ENCODE measurements around the gene SCUBE1. TPM values are rescaled to one million over a fixed set of nuclear protein-coding genes. Genes with fewer than 3 reads are reported as not detected.

SCUBE1 gene
- total RNA-seq, 4 donors from 2014 or later: 33.3 to 109 (median 66.3) TPM

DNA sequence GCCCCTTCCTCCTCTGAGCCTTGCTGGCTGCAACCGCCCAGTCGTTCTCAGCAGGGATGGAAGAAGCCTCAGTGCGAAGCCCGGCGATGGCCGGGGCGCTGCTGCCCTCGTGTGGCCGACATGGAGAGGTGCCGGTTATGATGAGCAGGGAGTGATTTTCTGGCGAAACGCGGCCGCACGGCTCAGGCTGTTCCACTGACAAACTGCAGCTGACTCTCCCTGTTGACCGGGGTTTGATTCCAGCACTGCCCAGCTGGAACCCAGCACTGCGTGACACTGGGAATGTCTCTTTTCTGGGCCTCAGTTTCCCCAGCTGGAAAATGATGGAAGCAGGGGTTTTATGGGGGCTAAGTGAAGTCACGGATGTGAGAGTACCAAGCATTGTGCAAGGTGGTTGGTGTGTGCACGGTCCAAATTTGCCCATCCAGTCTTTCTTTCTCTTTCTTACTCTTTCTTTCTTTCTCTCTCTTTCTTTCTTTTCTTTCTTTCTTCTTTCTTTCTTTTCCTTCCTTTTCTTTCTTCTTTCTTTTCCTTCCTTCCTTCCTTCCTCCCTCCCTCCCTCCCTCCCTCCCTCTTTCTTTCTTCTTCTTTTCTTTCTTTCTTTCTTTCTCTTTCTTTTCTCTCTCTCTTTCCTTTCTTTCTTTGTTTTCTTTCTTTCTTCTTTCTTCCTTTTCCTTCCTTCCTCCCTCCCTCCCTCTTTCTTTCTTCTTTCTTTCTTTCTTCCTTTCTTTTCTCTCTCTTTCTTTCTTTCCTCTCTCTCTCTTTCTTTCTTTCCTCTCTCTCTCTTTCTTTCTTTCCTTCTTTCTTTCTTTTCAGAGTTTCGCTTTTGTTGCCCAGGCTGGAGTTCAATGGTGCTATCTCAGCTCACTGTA, 42.8 kb upstream of the SCUBE1 start:
- 5% methylated on average over 20 of the region's 20 CpGs for WGBS
- H3K4me1 ChIP-seq: peaks cover 5 to 15% (median 10%) of the 10 kb centered on the region in 4 donors
- H3K4me3 ChIP-seq: no peak overlapping the region
- H3K27me3 ChIP-seq: peaks cover 0 to 27% (median 0%) of the 10 kb centered on the region in 4 donors
- no peaks in the 10 kb centered on the region for H3K9me3 ChIP-seq
- intact Hi-C loops (cut with DNase I): loop anchor here (2.0 to 10.0 kb wide), 2 partner anchors 111 to 439 kb away; no protein-coding TSS in a partner anchor
- H3K36me3 ChIP-seq: no peaks in the 10 kb centered on the region
- TF ChIP-seq EP300 (IDR thresholded peaks at IDR 0.05): no peak
- TF ChIP-seq POLR2A (IDR thresholded peaks at IDR 0.05; ENCODE audit: low read depth): no peak
- TF ChIP-seq CTCF (IDR thresholded peaks at IDR 0.05): peak; percentile 88 to 98 (median 90)
- no peak for TF ChIP-seq POLR2AphosphoS5 (IDR thresholded peaks at IDR 0.05)
- DNase-seq (ENCODE audit: extremely low spot score): no peak
- H3K27ac ChIP-seq (replicated peaks in 1 of 4): no peak overlapping the region

- TF ChIP-seq POLR2A (IDR thresholded peaks at IDR 0.05; ENCODE audit: low read depth): no peak
- no peak for TF ChIP-seq CTCF (IDR thresholded peaks at IDR 0.05)
- no peak for TF ChIP-seq POLR2AphosphoS5 (IDR thresholded peaks at IDR 0.05)
- TF ChIP-seq EP300 (IDR thresholded peaks at IDR 0.05): no peak
- no peak overlapping the region for H3K27ac ChIP-seq (replicated peaks in 1 of 4)
- H3K27me3 ChIP-seq: peaks cover 0 to 27% (median 0%) of the 10 kb centered on the region in 4 donors
- WGBS: 54% methylated on average over 5 of the region's 5 CpGs
- no peak overlapping the region for H3K4me3 ChIP-seq
- no peaks in the 10 kb centered on the region for H3K36me3 ChIP-seq
- DNase-seq (ENCODE audit: extremely low spot score): no peak
- intact Hi-C loops (cut with DNase I): loop anchor here (2.0 to 10.0 kb wide), 2 partner anchors 110 to 440 kb away; no protein-coding TSS in a partner anchor
- peaks cover 5 to 15% (median 10%) of the 10 kb centered on the region in 4 donors for H3K4me1 ChIP-seq
- no peaks in the 10 kb centered on the region for H3K9me3 ChIP-seq
These were observed 41.7 kb upstream of the SCUBE1 start for GRCh38 chr22:43384863-43385262.

DNA sequence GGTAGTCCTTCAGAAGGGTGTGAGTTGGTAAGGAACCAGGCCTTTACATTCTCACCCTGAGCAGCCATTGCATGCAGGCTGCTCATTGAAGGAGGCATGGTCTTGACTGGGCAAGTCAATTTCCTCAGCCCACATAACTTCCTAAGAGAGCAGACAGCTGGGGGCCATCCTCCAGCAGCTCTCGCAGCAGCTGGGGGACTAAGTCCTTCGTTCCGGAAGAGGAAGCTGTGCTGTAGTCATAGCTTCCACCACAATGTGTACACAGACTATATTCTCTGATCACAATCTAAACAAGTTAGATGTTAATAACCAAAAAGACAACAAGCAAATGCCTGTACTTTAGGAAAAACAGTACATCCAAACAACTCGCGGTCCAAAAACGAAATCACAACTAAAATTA, 38.5 kb upstream of the SCUBE1 start:
- Histone ChIP-seq H3K27ac (replicated peaks in 1 of 4) (no peak overlapping the region), H3K4me3 (no peak overlapping the region), H3K4me1 (peaks cover 0 to 28% (median 24%) of the 10 kb centered on the region in 4 donors), H3K27me3 (peaks cover 0 to 12% (median 0%) of the 10 kb centered on the region in 4 donors), H3K36me3 (no peaks in the 10 kb centered on the region), H3K9me3 (no peaks in the 10 kb centered on the region)
- TF ChIP-seq POLR2AphosphoS5 (IDR thresholded peaks at IDR 0.05) (no peak), CTCF (IDR thresholded peaks at IDR 0.05) (no peak), POLR2A (IDR thresholded peaks at IDR 0.05; ENCODE audit: low read depth) (no peak), EP300 (IDR thresholded peaks at IDR 0.05) (no peak)
- DNase-seq (ENCODE audit: extremely low spot score): no peak
- intact Hi-C loops (cut with DNase I): loop anchor here (10.0 kb wide), 1 partner anchor 443 kb away; no protein-coding TSS in a partner anchor
- WGBS: 54% methylated on average over 6 of the region's 6 CpGs

GRCh38 chr22:43377896-43378704, 34.9 kb upstream of the SCUBE1 start:
- 49% methylated on average over 8 of the region's 8 CpGs for WGBS
- TF ChIP-seq CTCF (IDR thresholded peaks at IDR 0.05) (no peak), EP300 (IDR thresholded peaks at IDR 0.05) (no peak), POLR2AphosphoS5 (IDR thresholded peaks at IDR 0.05) (no peak), POLR2A (IDR thresholded peaks at IDR 0.05; ENCODE audit: low read depth) (no peak)
- intact Hi-C loops (cut with DNase I): no loop called here
- Histone ChIP-seq H3K4me1 (peaks cover 0 to 26% (median 21%) of the 10 kb centered on the region in 4 donors), H3K9me3 (peaks cover 0 to 15% (median 0%) of the 10 kb centered on the region in 4 donors), H3K27ac (replicated peaks in 1 of 4) (peak overlapping the region in 2 of 4 donors; percentile 34 to 58), H3K27me3 (peaks cover 0 to 14% (median 0%) of the 10 kb centered on the region in 4 donors), H3K4me3 (no peak overlapping the region), H3K36me3 (no peaks in the 10 kb centered on the region)
- no peak for DNase-seq (ENCODE audit: extremely low spot score)
